Panc1 (cell line): ENCODE data around the gene TANK.

ENCODE experiments used
- POLR2AphosphoS5 ChIP-seq: IDR thresholded peaks from 2 replicates; pipeline ENCODE4 v1.6.1; 2012; ENCODE audit warnings: mild to moderate bottlenecking, low read depth, low read length, moderate library complexity
- SIN3A ChIP-seq: IDR thresholded peaks from 2 replicates; pipeline ENCODE4 v1.6.1; 2012; ENCODE audit warnings: low read depth, mild to moderate bottlenecking, low read length, moderate library complexity, borderline replicate concordance; ENCODE audit not compliant: insufficient read depth
- TF ChIP-seq, protein P1 (sequence below): fragments of 450-650 bp; IDR thresholded peaks from 2 replicates; pipeline ENCODE4 v1.5.1; 2017; ENCODE audit warnings: mild to moderate bottlenecking
- TF ChIP-seq, protein P2 (sequence below), 2 experiments: IDR thresholded peaks; 2 replicates each; pipeline ENCODE4 v1.6.1; 2011 to 2012; ENCODE audit warnings: low read depth in 2 of 2, control low read depth in 1 of 2, low read length in 1 of 2, mild to moderate bottlenecking in 1 of 2, moderate library complexity in 1 of 2; ENCODE audit not compliant: insufficient read depth in 1 of 2

DNA sequence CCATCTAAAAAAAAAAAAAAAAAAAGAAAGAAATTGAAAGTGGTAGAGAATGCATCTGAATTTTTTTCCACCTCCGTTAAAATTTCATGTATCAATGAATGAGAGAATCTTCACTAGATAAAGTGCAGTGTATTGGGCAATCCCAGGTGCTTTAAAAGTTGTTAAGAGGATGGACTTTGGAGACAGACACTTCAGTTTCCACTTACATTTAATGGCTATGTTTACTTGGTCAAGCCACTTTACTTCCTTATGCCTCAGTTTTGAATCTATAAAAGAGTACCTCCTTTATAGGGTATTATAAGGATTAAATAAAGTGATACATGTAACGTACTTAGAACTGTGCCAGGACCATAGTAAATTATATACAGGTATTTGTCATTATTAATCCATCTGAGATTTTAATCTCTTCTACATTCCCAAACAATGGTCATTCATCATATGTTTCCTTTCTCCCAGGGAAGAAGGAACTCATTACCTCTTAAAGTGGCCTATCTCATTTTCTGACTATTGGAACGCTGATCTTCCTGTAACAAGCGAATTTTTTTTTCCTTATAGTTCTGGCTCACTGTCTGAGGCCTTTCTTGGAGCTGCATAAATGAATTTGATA, 29.1 kb upstream of the TANK start:
- TF ChIP-seq, protein P1, sequence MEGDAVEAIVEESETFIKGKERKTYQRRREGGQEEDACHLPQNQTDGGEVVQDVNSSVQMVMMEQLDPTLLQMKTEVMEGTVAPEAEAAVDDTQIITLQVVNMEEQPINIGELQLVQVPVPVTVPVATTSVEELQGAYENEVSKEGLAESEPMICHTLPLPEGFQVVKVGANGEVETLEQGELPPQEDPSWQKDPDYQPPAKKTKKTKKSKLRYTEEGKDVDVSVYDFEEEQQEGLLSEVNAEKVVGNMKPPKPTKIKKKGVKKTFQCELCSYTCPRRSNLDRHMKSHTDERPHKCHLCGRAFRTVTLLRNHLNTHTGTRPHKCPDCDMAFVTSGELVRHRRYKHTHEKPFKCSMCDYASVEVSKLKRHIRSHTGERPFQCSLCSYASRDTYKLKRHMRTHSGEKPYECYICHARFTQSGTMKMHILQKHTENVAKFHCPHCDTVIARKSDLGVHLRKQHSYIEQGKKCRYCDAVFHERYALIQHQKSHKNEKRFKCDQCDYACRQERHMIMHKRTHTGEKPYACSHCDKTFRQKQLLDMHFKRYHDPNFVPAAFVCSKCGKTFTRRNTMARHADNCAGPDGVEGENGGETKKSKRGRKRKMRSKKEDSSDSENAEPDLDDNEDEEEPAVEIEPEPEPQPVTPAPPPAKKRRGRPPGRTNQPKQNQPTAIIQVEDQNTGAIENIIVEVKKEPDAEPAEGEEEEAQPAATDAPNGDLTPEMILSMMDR: no peak
- TF ChIP-seq POLR2AphosphoS5 (no peak), SIN3A (no peak)
- TF ChIP-seq, protein P2, sequence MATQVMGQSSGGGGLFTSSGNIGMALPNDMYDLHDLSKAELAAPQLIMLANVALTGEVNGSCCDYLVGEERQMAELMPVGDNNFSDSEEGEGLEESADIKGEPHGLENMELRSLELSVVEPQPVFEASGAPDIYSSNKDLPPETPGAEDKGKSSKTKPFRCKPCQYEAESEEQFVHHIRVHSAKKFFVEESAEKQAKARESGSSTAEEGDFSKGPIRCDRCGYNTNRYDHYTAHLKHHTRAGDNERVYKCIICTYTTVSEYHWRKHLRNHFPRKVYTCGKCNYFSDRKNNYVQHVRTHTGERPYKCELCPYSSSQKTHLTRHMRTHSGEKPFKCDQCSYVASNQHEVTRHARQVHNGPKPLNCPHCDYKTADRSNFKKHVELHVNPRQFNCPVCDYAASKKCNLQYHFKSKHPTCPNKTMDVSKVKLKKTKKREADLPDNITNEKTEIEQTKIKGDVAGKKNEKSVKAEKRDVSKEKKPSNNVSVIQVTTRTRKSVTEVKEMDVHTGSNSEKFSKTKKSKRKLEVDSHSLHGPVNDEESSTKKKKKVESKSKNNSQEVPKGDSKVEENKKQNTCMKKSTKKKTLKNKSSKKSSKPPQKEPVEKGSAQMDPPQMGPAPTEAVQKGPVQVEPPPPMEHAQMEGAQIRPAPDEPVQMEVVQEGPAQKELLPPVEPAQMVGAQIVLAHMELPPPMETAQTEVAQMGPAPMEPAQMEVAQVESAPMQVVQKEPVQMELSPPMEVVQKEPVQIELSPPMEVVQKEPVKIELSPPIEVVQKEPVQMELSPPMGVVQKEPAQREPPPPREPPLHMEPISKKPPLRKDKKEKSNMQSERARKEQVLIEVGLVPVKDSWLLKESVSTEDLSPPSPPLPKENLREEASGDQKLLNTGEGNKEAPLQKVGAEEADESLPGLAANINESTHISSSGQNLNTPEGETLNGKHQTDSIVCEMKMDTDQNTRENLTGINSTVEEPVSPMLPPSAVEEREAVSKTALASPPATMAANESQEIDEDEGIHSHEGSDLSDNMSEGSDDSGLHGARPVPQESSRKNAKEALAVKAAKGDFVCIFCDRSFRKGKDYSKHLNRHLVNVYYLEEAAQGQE (IDR thresholded peaks at IDR 0.05; ENCODE audit: insufficient read depth in 1 of 2, low read depth in 2 of 2, low read length in 1 of 2): no peak
